NK-92 (cell line): ENCODE data around the gene SEPTIN12.
"Not testable (repeated sequence)": the region's sequence is repeated elsewhere in the genome, so short reads cannot be mapped to it uniquely, and the experiment has no call there.

Source experiments
- DNase-seq: peaks from one replicate; lab custom pipeline; 2025; ENCODE audit not compliant: unreplicated experiment; lab: John Stamatoyannopoulos, UW

Gene SEPTIN12

GRCh38 chr16:4760221-4760910 is 27.8 kb downstream of the SEPTIN12 start:
- no peak for DNase-seq

- DNase-seq = no peak
Observed at GRCh38 chr16:4755687-4756086, 32.5 kb downstream of the SEPTIN12 start.

- DNase-seq = no peak
Observed at GRCh38 chr16:4754865-4755264, 33.3 kb downstream of the SEPTIN12 start.

GRCh38 chr16:4753227-4753626 is 34.9 kb downstream of the SEPTIN12 start:
- no peak for DNase-seq

GRCh38 chr16:4752351-4753100 is 35.6 kb downstream of the SEPTIN12 start:
- no peak for DNase-seq

- no peak for DNase-seq
Observed at GRCh38 chr16:4750896-4751295, 37.2 kb downstream of the SEPTIN12 start.

- DNase-seq = no peak
Observed at GRCh38 chr16:4749700-4750257, 38.4 kb downstream of the SEPTIN12 start.

- DNase-seq = no peak
Observed at GRCh38 chr16:4748682-4749411, 39.3 kb downstream of the SEPTIN12 start.

- DNase-seq = no peak
Observed at GRCh38 chr16:4747906-4748681, 40.1 kb downstream of the SEPTIN12 start.

GRCh38 chr16:4746991-4747574 is 41.1 kb downstream of the SEPTIN12 start:
- DNase-seq = no peak

GRCh38 chr16:4746215-4746614 is 41.9 kb downstream of the SEPTIN12 start:
- no peak for DNase-seq

- no peak for DNase-seq
Observed at GRCh38 chr16:4745274-4745569, 42.9 kb downstream of the SEPTIN12 start.

- DNase-seq = no peak
Observed at GRCh38 chr16:4744555-4745273, 43.4 kb downstream of the SEPTIN12 start.

GRCh38 chr16:4743226-4743878 is 44.8 kb downstream of the SEPTIN12 start:
- no peak for DNase-seq

- DNase-seq = not testable (repeated sequence)
Observed at GRCh38 chr16:4738370-4738769, 49.8 kb downstream of the SEPTIN12 start.

- no peak for DNase-seq
Observed at GRCh38 chr16:4737545-4737944, 50.6 kb downstream of the SEPTIN12 start.

GRCh38 chr16:4736546-4736945 is 51.6 kb downstream of the SEPTIN12 start:
- DNase-seq = no peak

- DNase-seq = peak; percentile 63
Observed at GRCh38 chr16:4734730-4735535, 53.2 kb downstream of the SEPTIN12 start.
